ENCODE data around the gene TRMT5.

Gene TRMT5

DNA sequence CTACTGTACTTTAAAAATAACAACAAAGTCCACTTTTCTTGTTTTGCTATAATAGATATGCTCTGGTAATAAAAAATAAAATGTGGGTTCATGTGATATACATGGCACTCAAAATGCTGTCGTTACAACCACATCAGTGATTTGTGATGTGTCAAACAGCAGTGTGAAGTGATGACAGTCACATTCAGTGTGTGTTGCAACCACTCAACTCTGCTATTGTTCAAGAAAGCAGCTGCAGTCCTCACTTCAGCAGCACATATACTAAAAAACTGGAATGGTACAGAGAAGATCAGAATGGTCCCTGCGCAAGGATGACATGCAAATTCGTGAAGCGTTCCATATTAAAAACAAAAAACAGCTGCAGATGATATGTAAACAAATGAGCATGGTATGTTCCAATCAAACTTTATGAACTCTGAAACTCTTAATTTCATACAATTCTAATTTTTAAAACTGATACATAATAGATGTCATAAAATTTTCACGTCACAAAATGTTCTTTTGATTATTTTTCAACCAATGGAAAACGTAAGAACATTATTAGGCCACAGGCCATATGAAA, 6.7 kb downstream of the TRMT5 start:
- no peak overlapping the region for H3K27ac ChIP-seq
- no peak for TF ChIP-seq ZFX (IDR thresholded peaks at IDR 0.05)
- TF ChIP-seq CTCF (conservative IDR thresholded peaks at IDR 0.05) = no peak

DNA sequence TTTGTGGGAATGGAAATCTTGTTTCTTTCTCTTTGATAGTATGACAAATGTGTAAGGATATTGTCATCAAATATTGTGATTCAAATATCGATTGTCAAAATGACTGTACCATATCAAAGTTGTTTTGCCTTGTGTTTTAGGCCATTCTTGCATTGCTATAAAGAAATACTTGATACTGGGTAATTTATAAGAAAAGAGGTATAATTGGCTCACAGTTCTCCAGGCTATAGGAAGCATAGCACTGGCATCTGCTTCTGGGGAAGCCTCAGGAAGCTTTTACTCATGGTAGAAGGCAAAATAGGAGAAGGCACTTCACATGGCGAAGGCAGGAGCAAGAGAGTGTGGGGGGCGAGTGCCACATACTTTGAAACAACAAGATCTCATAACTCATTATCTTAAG, 7.8 kb downstream of the TRMT5 start:
- H3K27ac ChIP-seq = no peak overlapping the region

DNA sequence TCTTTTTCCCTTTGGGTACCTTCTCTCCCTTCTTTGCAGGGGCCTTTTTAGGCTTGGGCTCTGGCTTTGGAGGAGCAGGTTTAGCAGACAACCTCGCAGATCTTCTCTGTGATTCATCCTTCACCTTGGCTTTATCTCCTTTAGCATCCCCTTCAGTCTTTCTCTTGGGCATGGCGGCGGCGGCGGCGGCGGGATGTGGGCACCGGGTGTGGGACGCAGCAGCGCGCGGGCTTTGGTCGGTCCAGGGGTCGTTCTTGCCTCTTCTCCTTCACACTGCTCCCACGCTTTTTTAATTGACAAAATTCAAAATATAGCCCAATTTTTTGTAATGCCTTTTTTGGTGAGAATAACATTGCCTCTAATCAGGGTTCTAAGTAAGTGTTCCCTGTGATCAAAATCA, 8.6 kb downstream of the TRMT5 start:
- no peak overlapping the region for H3K27ac ChIP-seq
- TF ChIP-seq ZFX (IDR thresholded peaks at IDR 0.05) = no peak
- no peak for TF ChIP-seq CTCF (conservative IDR thresholded peaks at IDR 0.05)

More for the DNA sequence above, 7.8 kb downstream of the TRMT5 start:
- TF ChIP-seq CTCF (conservative IDR thresholded peaks at IDR 0.05) (no peak), ZFX (IDR thresholded peaks at IDR 0.05) (no peak)

DNA sequence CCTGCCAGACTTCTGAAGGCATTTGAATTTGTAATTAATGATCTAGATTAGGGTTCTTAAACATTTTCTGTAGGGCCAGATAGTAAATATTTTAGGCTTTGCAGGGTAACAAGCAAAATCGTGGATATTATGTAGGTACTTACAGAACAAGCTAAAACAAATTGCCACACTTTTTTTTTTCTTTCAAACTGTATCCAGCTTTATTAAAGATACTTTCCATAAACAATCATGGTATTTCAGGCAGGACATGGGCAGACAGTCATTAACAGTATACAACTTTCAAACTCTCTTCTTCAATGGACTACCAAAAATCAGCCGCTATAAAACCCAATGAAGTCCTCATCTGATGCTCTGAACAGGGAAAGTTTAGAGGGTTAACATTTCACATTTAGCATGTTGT, 9.6 kb downstream of the TRMT5 start:
- no peak for TF ChIP-seq CTCF (conservative IDR thresholded peaks at IDR 0.05)

DNA sequence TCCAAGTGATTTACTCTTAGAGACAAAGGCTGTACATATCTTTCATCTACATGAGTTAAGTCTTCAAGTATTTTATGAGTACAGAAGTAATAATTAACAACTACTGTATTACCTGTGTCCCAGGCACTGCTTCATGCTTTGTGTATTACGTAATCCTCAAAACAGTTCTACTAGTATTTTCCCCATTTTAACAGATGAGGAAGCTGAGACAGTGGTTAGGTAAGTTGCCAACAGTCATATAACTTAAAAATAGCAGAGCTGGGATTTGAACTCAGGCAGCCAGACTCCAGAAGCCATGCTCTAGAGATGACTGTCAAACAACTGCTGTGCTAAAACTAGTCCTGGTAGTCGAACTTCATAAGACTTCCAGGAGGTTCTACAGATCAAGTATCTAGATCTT, 10.7 kb downstream of the TRMT5 start:
- no peak for TF ChIP-seq CTCF (conservative IDR thresholded peaks at IDR 0.05)
- no peak for TF ChIP-seq ZFX (IDR thresholded peaks at IDR 0.05)
- no peak overlapping the region for H3K27ac ChIP-seq

More for the DNA sequence above, 9.6 kb downstream of the TRMT5 start:
- H3K27ac ChIP-seq = no peak overlapping the region

DNA sequence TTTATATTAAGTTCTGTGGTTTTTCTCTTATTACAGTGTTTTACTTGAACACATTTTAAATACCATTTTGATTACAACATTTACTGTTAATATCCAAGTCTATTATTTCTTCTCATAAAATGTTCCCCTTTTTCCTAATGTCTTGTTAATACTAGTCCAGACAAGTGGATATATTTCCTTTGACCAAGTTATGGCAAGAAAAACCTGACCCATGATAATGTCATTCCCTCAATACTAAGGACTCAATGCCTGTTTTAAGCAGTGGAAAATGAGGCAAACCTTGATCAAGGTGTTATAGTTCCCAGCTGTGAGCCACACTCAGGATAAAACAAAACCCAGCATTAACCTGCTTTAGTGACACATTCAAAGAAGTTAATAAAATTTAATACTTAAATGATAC, 12.2 kb downstream of the TRMT5 start:
- TF ChIP-seq CTCF (conservative IDR thresholded peaks at IDR 0.05) (no peak), ZFX (IDR thresholded peaks at IDR 0.05) (no peak)
- no peak overlapping the region for H3K27ac ChIP-seq

DNA sequence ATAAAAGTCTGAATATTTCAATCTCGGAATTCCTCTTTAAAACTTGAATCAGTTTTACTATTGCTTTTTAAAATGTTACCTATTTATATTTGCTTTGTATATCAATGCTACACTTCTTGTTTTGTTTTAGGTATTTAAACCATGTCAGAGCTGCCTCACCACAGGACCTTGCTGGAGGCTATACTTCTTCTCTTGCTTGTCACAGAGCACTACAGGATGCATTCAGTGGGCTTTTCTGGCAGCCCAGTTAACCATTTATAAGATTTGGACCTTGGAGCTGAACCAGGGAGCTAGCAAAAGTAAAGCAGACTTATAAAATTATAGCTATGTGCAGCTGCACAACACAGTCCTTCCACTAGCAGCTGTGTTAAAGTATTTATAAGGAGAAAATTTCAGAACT, 12.8 kb downstream of the TRMT5 start:
- TF ChIP-seq ZFX (IDR thresholded peaks at IDR 0.05) (no peak), CTCF (conservative IDR thresholded peaks at IDR 0.05) (no peak)
- H3K27ac ChIP-seq = no peak overlapping the region

Measured in C4-2B (cell line).